H1 (cell line): ENCODE measurements around the gene RALGAPB. TPM values are rescaled to one million over a fixed set of nuclear protein-coding genes. Genes with fewer than 3 reads are reported as not detected.

Source experiments
- CTCF ChIA-PET: fragments of 300-600 bp; sonication (Branson Sonifier 250); formaldehyde crosslinking; loops from one replicate; lab custom pipeline; 2021; ENCODE audit not compliant: partially characterized antibody; lab: Charles Lee
- POLR2A ChIA-PET: fragments of 300-600 bp; sonication (Branson Sonifier 250); formaldehyde crosslinking; loops from one replicate; lab custom pipeline; 2021; ENCODE audit warnings: inconsistent platforms; ENCODE audit not compliant: partially characterized antibody; lab: Charles Lee
- DNase-seq, 2 experiments: peaks; one replicate each; pipeline versions ENCODE4 v3.0.0 to v3.0.0-alpha.2; 2010 to 2022; ENCODE audit warnings: low spot score in 2 of 2, low read depth in 1 of 2, mixed read lengths in 1 of 2
- FAIRE-seq: peaks from 2 replicates; lab custom pipeline; 2011; peaks lifted over from hg19 to GRCh38; lab: Jason Lieb, UNC
- H2AFZ ChIP-seq: 2 replicates; pipeline ENCODE4 v1.8.1; 2012; ENCODE audit warnings: low read length, inconsistent platforms
- H2AK5ac ChIP-seq: 2 replicates; pipeline ENCODE4 v1.6.1; 2013; ENCODE audit warnings: low read depth, low read length
- H2BK120ac ChIP-seq: replicated peaks from 2 replicates; pipeline ENCODE3; 2013; ENCODE audit warnings: low read depth, low read length, inconsistent platforms
- H2BK12ac ChIP-seq: 2 replicates; pipeline ENCODE4 v1.6.1; 2013; ENCODE audit warnings: low read depth, low read length
- H2BK15ac ChIP-seq: 2 replicates; pipeline ENCODE4 v1.6.1; 2013; ENCODE audit warnings: low read length
- H2BK20ac ChIP-seq: 2 replicates; pipeline ENCODE4 v1.6.1; 2013; ENCODE audit warnings: low read length
- H2BK5ac ChIP-seq: 2 replicates; pipeline ENCODE4 v1.6.1; 2013; ENCODE audit warnings: low read depth, low read length
- H3K14ac ChIP-seq: 2 replicates; pipeline ENCODE4 v1.6.1; 2013; ENCODE audit warnings: inconsistent platforms; ENCODE audit not compliant: insufficient read length
- H3K18ac ChIP-seq: 2 replicates; pipeline ENCODE4 v1.6.1; 2013; ENCODE audit warnings: low read length; ENCODE audit errors: extremely low read depth
- H3K23ac ChIP-seq: 2 replicates; pipeline ENCODE4 v1.6.1; 2013; ENCODE audit warnings: inconsistent platforms; ENCODE audit not compliant: insufficient read length
- H3K23me2 ChIP-seq: 2 replicates; pipeline ENCODE4 v1.6.1; 2013; ENCODE audit warnings: low read depth, low read length
- H3K27ac ChIP-seq: 2 replicates; pipeline ENCODE4 v1.6.1; 2011; ENCODE audit warnings: low read depth, low read length, inconsistent platforms
- H3K27me3 ChIP-seq, 4 experiments: replicated peaks in 1 of 4; 1 replicate in 1 of 4; 2 replicates in 3 of 4; pipeline versions ENCODE4 v1.6.1 to v1.8.1; 2011 to 2013; ENCODE audit warnings: low read length in 3 of 4, mild to moderate bottlenecking in 3 of 4, inconsistent platforms in 2 of 4, mixed read lengths in 2 of 4, moderate library complexity in 1 of 4; ENCODE audit not compliant: control insufficient read depth in 3 of 4, insufficient read depth in 3 of 4; ENCODE audit errors: extremely low read depth in 1 of 4
- H3K36me3 ChIP-seq, 4 experiments: 2 replicates each; pipeline versions ENCODE4 v1.6.1 to v1.8.1; 2011 to 2013; ENCODE audit warnings: mild to moderate bottlenecking in 4 of 4, low read length in 3 of 4, moderate library complexity in 2 of 4, control low read depth in 1 of 4, inconsistent platforms in 1 of 4; ENCODE audit not compliant: insufficient read depth in 4 of 4, control insufficient read depth in 2 of 4
- H3K4ac ChIP-seq: replicated peaks from 2 replicates; pipeline ENCODE3; 2013; ENCODE audit warnings: low read length, low read depth, mixed read lengths, inconsistent platforms; ENCODE audit not compliant: insufficient read length
- H3K4me1 ChIP-seq, 4 experiments: replicated peaks in 1 of 4; 1 replicate in 1 of 4; 2 replicates in 3 of 4; pipeline versions ENCODE4 v1.6.1 to v1.8.1; 2011 to 2013; ENCODE audit warnings: low read length in 3 of 4, inconsistent platforms in 2 of 4, mixed read lengths in 1 of 4; ENCODE audit not compliant: insufficient read depth in 4 of 4, control insufficient read depth in 3 of 4
- H3K4me2 ChIP-seq, 2 experiments: 2 replicates each; pipeline versions ENCODE4 v1.6.1 to v1.8.1; 2011 to 2013; ENCODE audit warnings: low read depth in 2 of 2, low read length in 2 of 2, control low read depth in 1 of 2, inconsistent platforms in 1 of 2, mild to moderate bottlenecking in 1 of 2; ENCODE audit not compliant: insufficient read depth in 1 of 2
- H3K4me3 ChIP-seq, 4 experiments: fragments of 200-600, 300-600 bp in 1 of 4; sonication (generic), shearing (Covaris generic), sonication (Bioruptor Twin) in 1 of 4; 2 replicates each; pipeline versions ENCODE4 v1.5.1 to v1.8.1; 2011 to 2016; ENCODE audit warnings: low read length in 4 of 4, low read depth in 3 of 4, control low read depth in 2 of 4, inconsistent platforms in 2 of 4, mild to moderate bottlenecking in 2 of 4, mixed read lengths in 1 of 4, moderate library complexity in 1 of 4; ENCODE audit not compliant: insufficient read depth in 2 of 4; ENCODE audit errors: extremely low read depth in 1 of 4
- H3K56ac ChIP-seq: replicated peaks from 2 replicates; pipeline ENCODE3; 2013; ENCODE audit warnings: low read depth, mild to moderate bottlenecking, mixed read lengths, low read length, inconsistent platforms; ENCODE audit not compliant: insufficient read length
- H3K79me1 ChIP-seq: 2 replicates; pipeline ENCODE4 v1.6.1; 2013; ENCODE audit warnings: low read depth, low read length, control low read depth
- H3K79me2 ChIP-seq, 2 experiments: 2 replicates each; pipeline versions ENCODE4 v1.6.1 to v1.8.1; 2012 to 2013; ENCODE audit warnings: low read length in 2 of 2, mild to moderate bottlenecking in 2 of 2, inconsistent platforms in 1 of 2; ENCODE audit not compliant: insufficient read depth in 2 of 2, control insufficient read depth in 1 of 2
- H3K9ac ChIP-seq, 4 experiments: replicated peaks in 1 of 4; 1 replicate in 1 of 4; 2 replicates in 3 of 4; pipeline versions ENCODE4 v1.6.1 to v1.8.1; 2011 to 2013; ENCODE audit warnings: low read depth in 3 of 4, low read length in 3 of 4, control low read depth in 2 of 4, mild to moderate bottlenecking in 2 of 4, moderate library complexity in 2 of 4, inconsistent platforms in 1 of 4; ENCODE audit errors: extremely low read depth in 1 of 4
- H3K9me3 ChIP-seq, 2 experiments: 2 replicates each; pipeline versions ENCODE4 v1.6.1 to v1.8.1; 2012 to 2013; ENCODE audit warnings: mild to moderate bottlenecking in 2 of 2, moderate library complexity in 2 of 2, control low read depth in 1 of 2, inconsistent platforms in 1 of 2, low read depth in 1 of 2, low read length in 1 of 2, mixed read lengths in 1 of 2; ENCODE audit not compliant: insufficient read depth in 2 of 2
- H4K20me1 ChIP-seq, 2 experiments: replicated peaks in 1 of 2; 2 replicates each; pipeline versions ENCODE3 to v1.8.1; 2011 to 2013; ENCODE audit warnings: inconsistent platforms in 2 of 2, low read length in 2 of 2, mild to moderate bottlenecking in 1 of 2; ENCODE audit not compliant: insufficient read depth in 2 of 2, control insufficient read depth in 1 of 2
- H4K5ac ChIP-seq: 2 replicates; pipeline ENCODE4 v1.6.1; 2013; ENCODE audit warnings: low read length, low read depth, mixed read lengths, inconsistent platforms; ENCODE audit not compliant: insufficient read length
- H4K8ac ChIP-seq: 2 replicates; pipeline ENCODE4 v1.8.0; 2013; ENCODE audit warnings: mild to moderate bottlenecking, moderate library complexity, low read length, inconsistent platforms; ENCODE audit not compliant: insufficient read depth; ENCODE audit errors: extremely low read depth
- H4K91ac ChIP-seq: replicated peaks from 2 replicates; pipeline ENCODE3; 2013; ENCODE audit warnings: low read length, mixed read lengths, inconsistent platforms; ENCODE audit not compliant: insufficient read length
- CTCF ChIP-seq, 3 experiments: IDR thresholded peaks; 1 replicate in 2 of 3; 2 replicates in 1 of 3; pipeline versions ENCODE4 v1.5.1 to v1.6.1; 2011; ENCODE audit warnings: low read length in 3 of 3, mild to moderate bottlenecking in 3 of 3, inconsistent platforms in 2 of 3, low read depth in 1 of 3, moderate library complexity in 1 of 3; ENCODE audit not compliant: insufficient read depth in 1 of 3; ENCODE audit errors: control extremely low read depth in 1 of 3
- HDAC2 ChIP-seq, 2 experiments: fragments of 300-600 bp in 1 of 2; sonication (generic) in 1 of 2; IDR thresholded peaks; 2 replicates each; pipeline ENCODE4 v1.6.1; 2011 to 2012; ENCODE audit warnings: low read depth in 2 of 2, low read length in 2 of 2, mild to moderate bottlenecking in 2 of 2, moderate library complexity in 2 of 2, borderline replicate concordance in 1 of 2, inconsistent platforms in 1 of 2
- KDM4A ChIP-seq: IDR thresholded peaks from one replicate; pipeline ENCODE4 v1.7.1; 2012; ENCODE audit warnings: low read depth, mild to moderate bottlenecking, moderate library complexity, low read length, inconsistent platforms; ENCODE audit not compliant: severe bottlenecking
- POLR2AphosphoS5 ChIP-seq: IDR thresholded peaks from 2 replicates; pipeline ENCODE4 v1.6.1; 2011; ENCODE audit warnings: low read depth, low read length
- RNF2 ChIP-seq: fragments of 200-900, 300-1000 bp; sonication (generic); IDR thresholded peaks from 2 replicates; pipeline ENCODE4 v1.7.1; 2016; ENCODE audit warnings: borderline replicate concordance, low read depth, mild to moderate bottlenecking, antibody characterized with exemption, low read length; ENCODE audit not compliant: poor library complexity, severe bottlenecking; ENCODE audit errors: missing control alignments
- RXRA ChIP-seq: IDR thresholded peaks from 2 replicates; pipeline ENCODE4 v1.6.1; 2011; ENCODE audit warnings: low read depth, mild to moderate bottlenecking, low read length, moderate library complexity; ENCODE audit not compliant: insufficient read depth
- TBP ChIP-seq: IDR thresholded peaks from 2 replicates; pipeline ENCODE4 v1.6.1; 2011; ENCODE audit warnings: low read depth, low read length, improper control_type of control experiment
- WGBS, 2 experiments: shearing (Covaris generic) in 1 of 2; methylation state at CpG; one replicate each; pipeline versions ENCODE4 v1.1.6 to v1.1.7; 2013 to 2015; ENCODE audit warnings: low lambda C conversion rate in 2 of 2, mixed read lengths in 2 of 2, inconsistent platforms in 1 of 2, low coverage in 1 of 2, missing lambda C conversion rate in 1 of 2; ENCODE audit not compliant: insufficient replicate concordance in 2 of 2, insufficient coverage in 1 of 2, insufficient read length in 1 of 2; ENCODE audit errors: extremely low coverage in 1 of 2, missing lambda C conversion rate in 1 of 2; 5-methylcytosine and 5-hydroxymethylcytosine counted together
- polyA plus RNA-seq, 7 experiments: library from polyadenylated mRNA; depleted of rRNA in 3 of 7; stranded (reverse) in 5 of 7; unstranded in 2 of 7; fragments of >200 nt in 5 of 7; fragments of 200-250 nt in 2 of 7; gene quantifications; 1 replicate in 5 of 7; 2 replicates in 1 of 7; 4 replicates in 1 of 7; pipeline versions ENCODE4 v1.2.1 to v1.2.3, GENCODE V29; 2011 to 2013; ENCODE audit warnings: missing spikeins in 2 of 7, mixed read lengths in 2 of 7
- total RNA-seq: library from RNA; stranded (reverse); fragmentation: NEBNext Ultra II Directional; extraction: Animal tissue kit (Norgen Biotek cat#: 25700); gene quantifications from 2 replicates; pipeline ENCODE4 v1.2.1, GENCODE V29; 2021

RALGAPB gene
- total and polyA plus RNA-seq, 2 of the 8 experiments (the other 6 are each of a cell fraction or from before 2014, with no cell fraction given), result 10.6 to 35.1 TPM

GRCh38 chr20:38471245-38471644 is 1.4 kb upstream of the RALGAPB start:
- Histone ChIP-seq H3K23me2 (peaks cover 5% of the 10 kb centered on the region), H3K4me2 (peak overlapping the region in 1 of 2 experiments; percentile 66; a peak in 1 of 4 replicates), H4K5ac (no peak overlapping the region), H3K79me2 (peaks cover 13 to 29% of the 10 kb centered on the region in 2 experiments; a peak in 3 of 4 replicates), H3K9ac (no peak overlapping the region), H3K79me1 (peaks cover 11% of the 10 kb centered on the region; the same call in 1 of the 2 replicates), H3K14ac (no peak overlapping the region), H2BK12ac (no peak overlapping the region), H2BK120ac (no peak overlapping the region), H3K23ac (no peak overlapping the region), H3K4me1 (peaks cover 0 to 8% (median 4%) of the 10 kb centered on the region in 4 experiments; a peak in 6 of 7 replicates), H2AK5ac (no peak overlapping the region; the same call in 1 of the 2 replicates), H2BK15ac (peak overlapping the region; percentile 10; the same call in 1 of the 2 replicates), H2AFZ (peak overlapping the region; percentile 63), H3K27me3 (no peaks in the 10 kb centered on the region; a peak in 1 of 7 replicates), H3K27ac (no peak overlapping the region), H3K9me3 (no peaks in the 10 kb centered on the region), H3K56ac (no peak overlapping the region), H4K91ac (no peak overlapping the region), H3K36me3 (no peaks in the 10 kb centered on the region), H2BK20ac (no peak overlapping the region), H2BK5ac (no peak overlapping the region), H3K4ac (no peak overlapping the region), H3K18ac (no peak overlapping the region), H4K8ac (no peak overlapping the region), H4K20me1 (peaks cover 4 to 10% of the 10 kb centered on the region in 2 experiments), H3K4me3 (no peak overlapping the region)
- CTCF ChIA-PET, result interaction anchor here (1.2 to 7.9 kb wide), 5 partner anchors 13 to 129 kb away, joined by 3 to 60 read pairs (median 16); partner anchors contain the start of gene SNHG17
- no peak for DNase-seq
- POLR2A ChIA-PET, result interaction anchor here (1.1 to 7.0 kb wide), 3 partner anchors 23 to 132 kb away, joined by 5 to 73 read pairs (median 18); partner anchors contain the start of gene SNHG17
- 92% methylated on average over 1 of the region's 1 CpG; no CpG with 5 or more reads in 1 of the 2 experiments for WGBS, 2 experiments
- no peak for FAIRE-seq
- TF ChIP-seq TBP (no peak), HDAC2 (IDR thresholded peaks at IDR 0.05; ENCODE audit: borderline replicate concordance in 1 of 2, low read depth in 2 of 2, low read length in 2 of 2) (no peak), RNF2 (no peak), POLR2AphosphoS5 (no peak), RXRA (no peak), KDM4A (no peak), CTCF (IDR thresholded peaks at IDR 0.05; ENCODE audit: control extremely low read depth in 1 of 3, insufficient read depth in 1 of 3, low read depth in 1 of 3, low read length in 3 of 3) (no peak)
